Globus pallidus (tissue), 1 donor: Measurements from ENCODE around the gene MST1R.
A peak's percentile ranks its signal among the peaks of the same experiment; 100 is the strongest.
"Not testable (repeated sequence)": the region's sequence is repeated elsewhere in the genome, so short reads cannot be mapped to it uniquely, and the experiment has no call there.

ENCODE experiments used
- DNase-seq: peaks from one replicate; pipeline ENCODE4 v3.0.0-alpha.2; 2015; ENCODE audit warnings: low spot score

MST1R gene

DNA sequence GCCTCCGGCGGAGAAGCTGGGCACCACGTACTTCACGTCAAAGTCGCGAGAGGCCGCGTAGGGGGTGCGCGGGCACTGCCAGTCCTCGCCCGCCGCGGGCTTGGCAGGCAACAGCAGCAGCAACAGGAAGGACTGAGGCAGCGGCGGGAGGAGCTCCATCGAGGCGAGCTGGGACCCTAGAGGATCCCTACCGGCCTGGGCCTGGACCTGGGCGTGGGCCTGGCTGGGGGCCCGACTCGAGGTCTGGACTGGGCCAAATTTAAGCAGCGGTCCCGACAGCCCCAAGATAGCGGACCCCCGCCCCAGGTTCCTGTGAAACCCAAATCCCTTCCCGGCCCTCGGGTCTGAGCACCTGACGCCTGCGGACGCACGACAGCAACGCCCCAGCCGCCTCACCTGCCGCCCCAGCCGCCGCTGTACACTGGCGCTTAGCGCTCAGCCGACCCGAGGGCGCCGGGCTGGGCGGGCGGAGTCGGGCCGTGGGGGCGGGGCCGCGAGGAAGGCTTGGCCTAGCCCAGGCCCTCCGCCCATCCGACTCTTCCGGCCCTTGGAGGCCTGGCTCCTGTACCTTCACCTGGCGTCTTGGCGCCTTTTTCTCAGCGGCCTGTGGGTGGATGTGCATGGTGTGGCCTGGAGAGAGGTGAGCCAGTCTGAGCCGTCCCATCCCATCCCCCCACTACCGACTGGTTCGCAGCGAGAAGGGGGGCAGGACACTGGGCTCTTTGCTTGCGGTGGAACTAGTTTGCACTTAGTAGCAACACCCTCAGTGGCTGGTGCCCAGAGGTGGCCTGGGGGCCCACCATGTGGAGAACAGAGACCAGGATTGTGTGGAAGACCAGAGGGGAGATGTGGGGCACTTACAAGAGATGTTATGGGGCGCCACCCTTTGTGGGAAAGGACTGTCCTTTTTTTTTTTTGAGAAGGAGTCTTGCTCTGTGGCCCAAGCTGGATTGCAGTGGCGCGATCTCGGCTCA, at the start of gene MST1R:
Gene MST1R (minus strand): TSS at position 423 of the 974 bp plus-strand sequence. CDS start 264 bp downstream, at position 159.
- DNase-seq: no peak

DNA sequence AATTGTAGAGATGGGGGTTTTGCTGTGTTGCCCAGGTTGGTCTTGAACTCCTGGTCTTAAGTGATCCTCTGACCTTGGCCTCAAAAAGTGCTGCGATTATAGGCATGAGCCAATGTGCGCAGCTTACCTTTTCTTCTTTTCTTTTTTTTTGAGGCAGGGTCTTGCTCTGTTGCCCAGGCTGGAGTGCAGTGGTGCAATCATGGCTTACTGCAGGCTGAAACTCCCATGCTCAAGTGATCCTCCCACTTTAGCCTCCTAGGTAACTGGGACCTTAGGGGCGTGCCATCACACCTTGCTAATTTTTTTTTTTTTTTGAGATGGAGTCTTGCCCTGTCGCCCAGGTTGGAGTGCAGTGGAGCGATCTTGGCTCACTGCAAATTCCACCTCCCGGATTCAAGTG, 49.3 kb upstream of the MST1R start:
- DNase-seq: no peak

DNA sequence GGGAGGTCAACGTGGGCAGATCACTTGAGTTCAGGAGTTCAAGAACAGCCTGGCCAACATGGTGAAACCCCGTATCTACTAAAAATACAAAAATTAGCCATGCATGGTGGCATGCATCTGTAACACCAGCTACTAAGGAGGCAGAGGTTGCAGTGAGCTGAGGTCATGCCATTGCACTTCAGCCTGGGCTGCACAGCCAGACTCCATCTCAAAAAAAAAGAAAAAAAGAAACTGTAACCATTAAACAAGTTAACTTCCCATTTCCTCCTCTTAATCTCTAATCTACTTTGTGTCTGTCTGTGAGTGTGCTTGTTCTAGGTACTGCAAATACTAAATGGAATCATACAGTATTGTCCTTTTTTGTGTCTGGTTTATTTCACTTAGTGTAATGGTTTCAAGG, 39.0 kb upstream of the MST1R start:
- DNase-seq: no peak

DNA sequence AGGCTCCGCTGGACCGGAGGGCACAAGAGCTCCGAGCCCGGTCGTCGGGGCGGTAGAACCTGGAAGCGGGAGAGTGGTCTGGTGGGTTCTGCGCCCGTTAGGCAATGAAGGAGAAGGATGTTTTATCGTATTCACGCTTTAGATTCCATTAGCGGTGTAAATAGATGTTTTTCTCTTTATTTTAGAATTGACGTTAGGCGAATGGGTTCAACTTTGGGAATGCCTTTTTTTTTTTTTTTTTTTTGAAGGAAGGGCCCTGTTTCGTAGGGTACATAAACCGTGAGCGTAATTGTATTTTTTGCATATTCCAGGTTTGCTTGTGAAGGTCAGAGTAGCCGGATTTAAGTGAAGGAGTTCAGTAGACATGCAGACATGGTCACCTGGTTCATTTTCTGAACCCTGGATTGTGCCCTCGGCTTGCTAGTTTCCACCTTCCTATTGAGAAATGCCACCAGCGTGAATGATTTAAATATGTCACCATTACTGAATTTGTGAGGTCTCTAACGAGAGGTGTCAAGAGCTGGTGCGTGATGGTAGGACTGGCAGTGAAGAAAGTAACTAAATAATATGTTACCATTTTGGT, 37.1 kb upstream of the MST1R start:
- DNase-seq: no peak

DNA sequence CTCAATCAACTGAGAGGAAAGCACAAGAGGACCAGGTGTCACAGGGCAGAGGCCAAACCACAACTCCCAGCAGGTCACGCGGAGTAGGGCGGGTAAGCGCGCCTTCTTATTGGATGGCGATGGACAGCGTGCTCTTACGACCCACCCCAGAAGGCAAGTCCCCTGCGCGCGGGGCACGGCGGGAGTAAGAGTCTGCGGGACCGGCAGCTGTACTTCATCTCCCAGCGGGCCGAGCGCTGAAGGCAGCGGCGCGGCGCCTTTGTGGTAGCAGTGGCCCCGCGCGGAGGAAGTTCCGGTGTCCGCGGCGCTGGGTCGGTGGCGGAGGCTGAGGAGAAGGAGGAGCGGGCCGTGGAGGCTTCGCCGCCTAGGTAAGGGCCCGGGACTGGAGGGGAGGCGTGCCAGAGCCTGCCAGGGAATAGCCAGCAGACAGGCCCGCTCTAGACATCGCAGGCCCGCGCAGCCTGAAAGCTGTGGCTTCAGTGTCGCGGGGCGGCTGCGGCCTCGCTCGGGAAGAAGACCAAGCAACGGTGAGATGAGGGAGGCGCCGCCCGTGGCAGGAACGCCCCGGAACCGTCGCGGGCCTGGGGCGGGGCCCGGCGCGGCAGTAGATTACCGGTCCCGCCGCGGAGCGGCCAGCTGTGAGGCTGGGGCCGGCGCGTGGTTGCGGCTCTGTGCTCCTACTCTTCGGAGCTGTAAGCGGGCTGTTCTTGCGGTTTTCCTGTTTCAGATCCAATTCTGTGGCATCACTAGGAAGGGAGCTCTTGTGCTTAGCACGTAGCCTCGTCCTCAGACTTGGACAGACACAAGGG, 36.4 kb upstream of the MST1R start, which contains the start of gene RBM6:
Gene RBM6 (plus strand): TSS at position 293 of the 809 bp plus-strand sequence. CDS start 22,492 bp downstream, outside the sequence.
- peak; percentile 99 for DNase-seq

DNA sequence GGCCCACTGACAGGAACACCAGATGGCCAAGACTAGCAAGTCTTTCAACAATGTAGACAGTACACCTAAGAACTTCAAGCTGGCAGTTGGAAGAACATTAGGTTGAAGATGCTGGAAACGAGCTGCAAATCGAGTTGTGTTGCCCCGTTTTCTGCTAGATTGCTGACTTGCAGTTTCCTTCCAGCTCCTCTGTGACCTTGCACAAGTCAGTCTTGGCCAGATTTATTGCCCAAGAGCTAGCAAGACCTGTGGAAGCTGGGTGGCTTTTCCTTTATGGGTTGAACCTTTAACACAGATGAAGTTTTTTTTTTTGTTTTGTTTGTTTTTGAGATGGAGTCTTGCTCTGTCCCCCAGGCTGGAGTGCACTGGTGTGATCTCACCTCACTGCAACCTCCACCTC, 33.4 kb upstream of the MST1R start:
- no peak for DNase-seq

DNA sequence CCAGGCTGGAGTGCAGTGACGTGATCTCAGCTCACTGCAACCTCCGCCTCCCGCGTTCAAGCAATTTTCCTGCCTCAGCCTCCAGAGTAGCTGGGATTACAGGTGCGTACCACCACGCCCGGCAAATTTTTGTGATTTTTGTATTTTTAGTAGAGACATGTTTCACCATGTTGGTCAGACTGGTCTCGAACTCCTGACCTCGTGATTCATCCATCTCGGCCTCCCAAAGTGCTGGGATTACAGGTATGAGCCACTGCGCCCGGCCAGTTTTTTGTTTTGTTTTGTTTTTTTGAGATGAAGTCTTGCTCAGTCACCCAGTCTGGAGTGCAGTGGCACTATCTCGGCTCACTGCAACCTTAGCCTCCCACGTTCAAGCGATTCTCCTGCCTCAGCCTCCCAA, 28.6 kb upstream of the MST1R start:
- not testable (repeated sequence) for DNase-seq

DNA sequence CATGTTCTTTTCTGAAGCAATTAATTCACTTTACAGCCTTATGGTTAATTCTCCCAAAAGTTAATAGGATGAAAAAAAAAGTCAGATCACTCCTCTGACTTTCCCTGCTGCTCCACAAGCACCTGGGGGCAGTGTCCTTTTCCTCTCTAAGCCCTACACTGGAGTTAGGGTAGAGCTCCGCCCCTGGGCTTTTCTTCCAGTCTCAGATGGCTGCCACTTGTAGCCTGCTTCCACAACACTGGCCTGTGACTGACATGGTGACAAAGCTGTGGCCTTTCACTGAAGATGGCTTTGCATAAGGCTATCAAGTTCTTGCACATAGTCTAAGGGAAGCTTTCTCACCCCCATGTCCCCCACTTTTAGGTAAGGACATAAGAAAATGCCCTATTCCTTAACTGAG, 27.2 kb upstream of the MST1R start:
- no peak for DNase-seq

DNA sequence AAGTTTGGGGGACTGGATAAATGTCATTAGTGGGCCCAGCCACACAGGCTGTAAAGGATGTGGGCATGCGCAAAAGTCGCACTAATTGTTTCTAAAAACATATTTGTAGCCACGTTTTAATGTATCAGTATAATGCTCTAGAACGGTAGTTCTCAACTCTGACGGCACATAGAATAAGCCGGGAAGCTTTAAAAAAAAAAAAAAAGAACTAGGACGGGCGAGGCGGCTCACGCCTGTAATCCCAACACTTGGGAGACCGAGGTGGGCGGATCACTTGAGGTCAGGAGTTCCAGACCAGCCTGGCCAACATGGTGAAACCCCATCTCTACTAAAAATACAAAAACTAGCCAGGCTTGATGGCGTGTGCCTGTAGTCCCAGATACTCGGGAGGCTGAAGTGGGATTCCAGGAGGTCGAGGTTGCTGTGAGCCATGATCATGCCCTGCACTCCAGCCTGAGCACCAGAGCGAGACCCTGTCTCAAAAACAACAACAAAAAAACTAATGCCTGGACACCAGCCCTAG, 26.6 kb upstream of the MST1R start:
- no peak for DNase-seq

DNA sequence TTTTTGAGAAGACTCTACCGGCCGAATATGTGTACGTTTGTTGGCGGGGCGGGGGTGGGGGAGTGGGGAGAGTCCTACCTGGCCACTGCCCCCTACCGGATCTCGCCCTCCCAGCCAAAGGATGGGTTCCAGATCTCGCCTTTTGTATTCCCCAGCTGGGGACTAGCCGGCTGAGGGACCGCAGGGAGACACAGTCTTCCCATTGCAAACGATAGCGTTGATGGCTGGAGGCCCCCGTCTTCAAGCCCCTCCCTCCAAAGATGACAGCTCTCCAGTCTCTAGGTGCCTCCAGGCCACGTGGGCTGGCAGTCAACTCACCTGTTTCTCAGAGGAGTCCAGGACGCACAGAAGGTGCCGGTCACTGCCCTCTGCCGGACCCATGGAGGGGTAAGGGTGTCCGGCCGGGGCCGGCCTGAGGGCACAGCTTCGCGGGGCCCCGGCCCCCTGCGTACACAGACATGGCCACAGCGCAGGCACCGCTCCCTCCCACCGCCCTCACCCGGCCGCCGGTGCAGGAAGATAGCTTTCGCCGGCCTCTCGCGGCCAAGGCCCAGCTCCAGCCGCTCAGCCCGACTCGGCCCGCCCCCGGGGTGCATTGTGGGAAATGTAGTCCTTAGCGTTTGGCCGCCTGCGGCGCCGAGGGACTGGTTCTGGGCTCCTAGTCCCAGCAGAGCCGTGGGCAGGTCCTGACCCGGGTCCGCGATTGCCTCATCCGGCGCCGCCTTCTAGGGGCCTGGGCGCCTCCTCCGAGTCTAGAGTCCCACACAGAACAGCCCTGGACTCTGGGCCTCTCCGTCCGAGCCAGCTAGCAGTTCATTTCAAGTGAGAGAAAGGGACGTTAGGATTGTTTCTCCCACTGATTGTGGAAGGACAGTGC, 25.9 kb upstream of the MST1R start, which contains the start of gene MON1A:
Gene MON1A (minus strand): TSS at position 521 of the 877 bp plus-strand sequence. CDS start 16,465 bp downstream, outside the sequence.
- peak; percentile 90 for DNase-seq

DNA sequence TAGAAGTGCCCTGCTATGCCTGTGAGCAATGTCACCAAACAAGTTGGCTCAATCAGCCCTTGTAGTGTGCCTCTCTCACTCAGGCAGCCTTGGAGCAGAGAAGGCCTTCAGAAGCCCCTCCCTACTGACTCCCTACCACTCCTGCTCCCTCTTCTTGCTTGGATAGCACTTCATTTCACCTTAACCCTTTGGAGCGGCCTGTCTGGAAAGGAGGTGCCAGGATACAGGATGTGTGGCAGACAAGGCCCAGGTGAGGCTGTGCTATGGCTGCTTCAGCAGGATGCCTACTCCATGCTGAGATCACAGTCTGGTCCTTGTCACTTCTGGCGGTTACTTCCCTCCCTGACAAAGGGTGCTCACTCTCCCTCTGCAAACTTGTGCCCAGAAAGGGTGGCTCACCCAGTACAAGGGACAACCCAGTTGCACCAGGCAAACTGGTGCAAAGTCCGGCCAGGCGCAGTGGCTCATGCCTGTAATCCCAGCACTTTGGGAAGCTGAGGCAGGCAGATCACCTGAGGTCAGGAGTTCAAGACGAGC, 24.9 kb upstream of the MST1R start:
- no peak for DNase-seq

DNA sequence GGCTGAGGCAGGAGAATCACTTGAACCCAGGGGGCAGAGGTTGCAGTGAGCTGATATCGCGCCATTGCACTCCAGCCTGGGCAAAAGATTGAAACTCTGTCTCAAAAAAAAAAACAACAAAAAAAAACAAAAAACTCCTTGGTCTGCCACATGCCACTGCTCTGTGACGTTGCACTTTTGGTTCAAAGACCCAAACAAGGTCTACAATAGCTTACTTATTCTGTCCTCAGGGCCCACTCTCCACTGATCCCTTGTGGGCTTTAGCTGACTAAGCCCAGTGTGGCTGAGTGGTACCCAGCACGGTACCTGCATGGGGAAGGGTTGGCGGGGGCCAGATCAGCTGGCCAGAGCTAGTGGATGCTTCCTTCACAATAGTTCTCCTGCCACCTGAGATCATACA, 24.1 kb upstream of the MST1R start:
- DNase-seq: no peak

DNA sequence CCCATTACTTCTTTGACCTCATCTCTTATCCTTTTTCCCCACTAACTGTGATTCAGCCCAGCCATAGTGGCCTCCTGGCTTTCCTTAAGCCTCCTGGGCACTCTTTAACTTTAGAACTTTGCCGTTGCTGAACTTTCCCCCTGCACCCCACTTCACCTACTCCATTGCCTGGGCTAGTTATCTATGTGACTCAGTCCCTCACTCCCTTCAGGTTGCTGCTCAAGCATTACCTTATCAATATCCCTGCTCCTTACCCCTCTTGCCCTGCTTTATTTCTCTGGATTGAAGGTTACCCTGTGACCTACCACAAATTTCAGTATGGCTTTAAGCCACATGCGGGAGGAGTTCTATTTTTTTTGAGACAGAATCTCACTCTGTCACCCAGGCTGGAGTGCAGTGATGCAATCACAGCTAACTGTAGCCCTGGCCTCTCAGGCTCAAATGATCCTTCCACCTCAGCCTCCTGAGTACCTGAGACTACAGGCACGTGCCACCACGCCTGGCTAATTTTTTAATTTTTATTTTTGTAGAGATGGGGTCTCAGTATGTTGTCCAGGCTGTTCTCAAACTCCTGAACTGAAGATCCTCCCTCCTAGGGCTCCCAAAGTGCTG, 22.6 kb upstream of the MST1R start:
- DNase-seq: no peak

DNA sequence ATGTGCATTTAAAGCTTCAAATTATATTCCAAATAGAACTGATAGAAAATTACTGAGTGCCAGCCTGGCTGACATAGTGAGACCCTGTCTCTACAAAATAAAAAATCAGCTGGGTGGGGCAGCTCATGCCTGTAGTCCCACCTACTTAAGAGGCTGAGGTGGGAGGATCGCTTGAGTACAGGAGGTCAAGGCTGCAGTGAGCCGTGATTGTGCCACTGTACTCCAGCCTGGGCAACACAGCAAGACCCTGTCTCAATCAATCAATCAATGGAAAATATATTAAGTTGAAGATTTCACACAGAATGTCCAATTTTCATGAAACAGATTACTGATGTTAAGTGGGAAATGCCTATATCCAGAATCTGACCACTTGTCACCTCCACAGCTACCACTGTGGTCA, 21.8 kb upstream of the MST1R start:
- DNase-seq: no peak

DNA sequence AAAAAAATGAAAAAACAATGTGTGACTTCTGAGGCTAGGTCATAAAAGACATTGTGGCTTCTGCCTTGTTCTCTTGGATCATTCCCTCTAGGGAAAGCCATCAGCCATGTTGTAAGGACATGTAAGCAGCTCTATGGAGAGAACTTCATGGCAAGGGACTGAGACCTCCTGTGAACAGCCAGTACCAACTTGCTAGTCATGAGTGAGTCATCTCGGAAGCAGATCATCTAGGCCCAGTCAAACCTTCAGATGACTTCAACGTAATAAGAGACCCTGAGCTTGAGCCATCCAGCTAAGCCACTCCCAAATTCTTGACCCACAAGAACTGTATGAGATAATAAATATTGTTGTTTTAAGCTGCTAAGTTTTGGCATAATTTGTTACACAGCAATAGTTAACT, 21.0 kb upstream of the MST1R start:
- no peak for DNase-seq

DNA sequence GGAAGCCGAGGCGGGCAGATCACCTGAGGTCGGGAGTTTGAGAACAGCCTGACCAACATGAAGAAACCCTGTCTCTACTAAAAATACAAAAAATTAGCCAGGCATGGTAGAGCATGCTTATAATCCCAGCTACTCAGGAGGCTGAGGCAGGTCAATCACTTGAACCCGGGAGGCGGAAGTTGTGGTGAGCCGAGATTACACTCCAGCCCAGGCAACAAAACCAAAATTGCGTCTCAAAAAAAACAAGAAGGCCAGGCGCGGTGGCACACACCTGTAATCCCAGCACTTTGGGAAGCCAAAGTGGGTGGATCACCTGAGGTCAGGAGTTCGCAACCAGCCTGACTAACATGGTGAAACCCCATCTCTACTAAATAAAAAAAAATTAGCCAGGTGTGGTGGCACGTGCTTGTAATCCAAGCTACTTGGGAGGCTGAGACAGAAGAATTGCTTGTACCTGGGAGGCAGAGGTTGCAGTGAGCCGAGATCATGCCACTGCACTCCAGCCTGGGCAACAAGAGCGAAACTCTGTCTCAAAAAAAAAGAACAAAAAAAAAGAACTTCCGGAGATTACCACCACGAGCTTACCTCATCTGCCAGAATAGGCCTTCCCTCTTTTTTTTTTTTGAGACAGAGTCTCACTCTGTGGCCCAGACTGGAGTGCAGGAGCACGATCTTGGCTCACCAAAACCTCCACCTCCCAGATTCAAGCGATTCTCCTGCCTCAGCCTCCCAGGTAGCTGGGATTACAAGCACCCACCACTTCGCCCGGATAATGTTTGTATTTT, 14.3 kb upstream of the MST1R start:
- DNase-seq: not testable (repeated sequence)

DNA sequence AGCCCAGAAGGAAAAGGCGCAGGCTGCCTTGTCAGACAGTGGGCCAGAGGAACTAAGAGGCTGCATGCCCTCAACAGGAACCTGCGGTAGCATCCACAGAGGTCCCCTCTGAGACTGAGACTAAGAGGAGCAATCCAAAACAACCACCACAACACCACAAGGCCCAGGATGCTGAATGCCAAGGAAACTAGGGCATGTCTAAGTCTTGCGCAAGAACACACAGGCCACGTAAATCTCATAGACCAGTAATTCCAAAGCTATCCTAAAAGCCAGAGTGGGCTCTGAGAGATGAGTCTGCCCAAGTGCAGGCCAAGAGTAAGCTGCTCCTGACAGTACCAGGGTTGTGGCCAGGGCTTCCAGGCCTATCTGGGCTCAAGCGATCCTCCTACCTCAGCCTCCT, 13.0 kb upstream of the MST1R start:
- DNase-seq: no peak

DNA sequence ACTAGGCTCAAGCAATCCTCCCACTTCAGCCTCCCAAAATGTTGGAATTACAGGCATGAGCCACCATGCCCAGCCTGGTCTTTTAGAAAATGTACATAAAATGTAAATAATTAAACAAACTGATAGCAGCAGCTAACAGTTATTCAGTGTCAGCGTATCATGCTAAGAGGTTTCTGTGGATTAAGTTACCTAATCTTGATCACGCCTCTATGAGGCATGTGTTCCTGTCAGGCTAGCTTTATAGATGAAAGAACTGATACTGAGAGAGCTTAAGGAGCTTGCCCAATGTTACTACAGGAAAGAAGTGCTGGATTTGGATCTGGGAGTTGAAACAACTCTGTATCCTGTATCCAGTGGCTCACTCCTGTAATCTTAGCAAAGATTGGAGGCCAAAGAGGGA, 11.2 kb upstream of the MST1R start:
- no peak for DNase-seq

DNA sequence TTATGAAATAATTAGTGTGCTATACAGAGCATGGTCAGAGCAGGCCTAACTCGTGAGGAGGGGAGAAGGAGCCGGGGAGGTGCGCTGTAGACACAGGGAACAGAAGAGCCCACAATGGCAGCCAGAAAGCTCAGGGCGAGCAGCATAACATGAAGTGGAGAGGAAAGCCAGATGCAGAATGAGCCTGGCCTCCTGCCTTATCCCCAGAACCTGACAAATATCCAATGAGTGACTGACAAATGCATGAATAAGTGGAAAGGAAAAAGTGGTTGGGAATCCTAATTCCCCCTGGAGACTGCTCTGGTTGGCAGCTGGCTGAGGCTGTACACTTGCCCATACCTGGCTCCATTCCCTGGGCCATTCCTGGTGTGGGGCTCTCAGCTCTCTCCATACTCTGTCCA, 9.2 kb upstream of the MST1R start:
- peak; percentile 52 for DNase-seq

DNA sequence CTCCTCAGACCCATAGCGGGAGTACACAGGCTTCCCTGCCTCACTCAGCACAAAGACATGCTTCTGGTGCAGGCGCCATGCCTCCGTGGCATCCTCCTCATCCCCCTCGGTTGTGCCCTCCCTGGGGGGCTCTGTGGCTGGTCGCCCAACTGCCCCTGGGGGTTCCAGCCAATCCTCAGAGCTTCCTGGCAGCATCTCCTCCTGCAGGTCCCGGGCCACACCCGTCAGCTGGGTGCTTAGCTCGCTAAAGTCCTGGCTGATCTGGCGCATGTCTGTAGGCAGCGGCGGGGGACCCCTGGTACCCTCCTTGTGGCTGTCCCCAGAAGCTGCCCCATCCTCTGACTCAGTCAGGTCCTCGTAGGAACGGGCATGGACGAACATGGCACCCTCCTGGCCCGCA, 7.9 kb upstream of the MST1R start:
- DNase-seq: no peak
